GM19395 (cell line): ENCODE measurements around the gene ARG2.

ENCODE experiments used
- ATAC-seq: cut with Tn5 transposase; IDR thresholded peaks from one replicate; pipeline ENCODE4 v1.9.1; 2021; ENCODE audit warnings: mild to moderate bottlenecking, moderate library complexity; ENCODE audit not compliant: unreplicated experiment

The ARG2 gene

GRCh38 chr14:67680121-67680602, 60.4 kb downstream of the ARG2 start:
- ATAC-seq = peak; percentile 98

GRCh38 chr14:67680941-67681340, 61.2 kb downstream of the ARG2 start:
- no peak for ATAC-seq

- no peak for ATAC-seq
Observed at GRCh38 chr14:67683842-67684241, 64.1 kb downstream of the ARG2 start.

- ATAC-seq = no peak
Observed at GRCh38 chr14:67690011-67690410, 70.3 kb downstream of the ARG2 start.

GRCh38 chr14:67694791-67695393, 75.2 kb downstream of the ARG2 start:
- ATAC-seq = peak; percentile 89

- ATAC-seq = peak; percentile 89
Observed at GRCh38 chr14:67695394-67695949, 75.8 kb downstream of the ARG2 start, which contains the start of gene RDH11. Gene RDH11 (minus strand): TSS chr14:67695764. CDS start chr14:67695703, 61 bp downstream.

- ATAC-seq = no peak
Observed at GRCh38 chr14:67697006-67697405, 77.3 kb downstream of the ARG2 start.

- ATAC-seq = no peak
Observed at GRCh38 chr14:67698179-67698578, 78.5 kb downstream of the ARG2 start.
